Keratinocyte (primary cell): ENCODE data around the gene MAP2K5.

Experiments used
- EZH2 ChIP-seq: IDR thresholded peaks from one replicate; pipeline ENCODE4 v1.6.1; 2012; ENCODE audit warnings: inconsistent platforms, mild to moderate bottlenecking, low read length, moderate library complexity
- TF ChIP-seq, protein P1 (sequence below), 3 experiments: IDR thresholded peaks in 1 of 3; conservative IDR thresholded peaks in 1 of 3; optimal IDR thresholded peaks in 1 of 3; 2 replicates in 2 of 3; 3 replicates in 1 of 3; pipeline versions ENCODE3 to v1.5.1; 2011; ENCODE audit warnings: low read length in 3 of 3, mild to moderate bottlenecking in 3 of 3, moderate library complexity in 2 of 3, control low read depth in 1 of 3, inconsistent platforms in 1 of 3; ENCODE audit not compliant: insufficient read depth in 2 of 3; ENCODE audit errors: extremely low read depth in 1 of 3

- TF ChIP-seq, protein P1, sequence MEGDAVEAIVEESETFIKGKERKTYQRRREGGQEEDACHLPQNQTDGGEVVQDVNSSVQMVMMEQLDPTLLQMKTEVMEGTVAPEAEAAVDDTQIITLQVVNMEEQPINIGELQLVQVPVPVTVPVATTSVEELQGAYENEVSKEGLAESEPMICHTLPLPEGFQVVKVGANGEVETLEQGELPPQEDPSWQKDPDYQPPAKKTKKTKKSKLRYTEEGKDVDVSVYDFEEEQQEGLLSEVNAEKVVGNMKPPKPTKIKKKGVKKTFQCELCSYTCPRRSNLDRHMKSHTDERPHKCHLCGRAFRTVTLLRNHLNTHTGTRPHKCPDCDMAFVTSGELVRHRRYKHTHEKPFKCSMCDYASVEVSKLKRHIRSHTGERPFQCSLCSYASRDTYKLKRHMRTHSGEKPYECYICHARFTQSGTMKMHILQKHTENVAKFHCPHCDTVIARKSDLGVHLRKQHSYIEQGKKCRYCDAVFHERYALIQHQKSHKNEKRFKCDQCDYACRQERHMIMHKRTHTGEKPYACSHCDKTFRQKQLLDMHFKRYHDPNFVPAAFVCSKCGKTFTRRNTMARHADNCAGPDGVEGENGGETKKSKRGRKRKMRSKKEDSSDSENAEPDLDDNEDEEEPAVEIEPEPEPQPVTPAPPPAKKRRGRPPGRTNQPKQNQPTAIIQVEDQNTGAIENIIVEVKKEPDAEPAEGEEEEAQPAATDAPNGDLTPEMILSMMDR (optimal IDR thresholded peaks at IDR 0.05 in 1 of 3, IDR thresholded peaks at IDR 0.05 in 1 of 3, conservative IDR thresholded peaks at IDR 0.05 in 1 of 3; ENCODE audit: extremely low read depth in 1 of 3, insufficient read depth in 2 of 3, low read length in 3 of 3), result no peak
- TF ChIP-seq EZH2, result no peak
These were observed 258.6 kb downstream of the MAP2K5 start for GRCh38 chr15:67801142-67801541.
